Endothelial cell of umbilical vein (primary cell): ENCODE data around the gene ZP1. TPM values are rescaled to one million over a fixed set of nuclear protein-coding genes. Genes with fewer than 3 reads are reported as not detected.

Experiments used
- BruUV-seq: library from RNA; stranded (reverse); fragments of 400-500 nt; replicated peaks from 2 replicates; lab custom pipeline; 2021; lab: Mats Ljungman, UMichigan
- CTCF ChIA-PET: fragments of 300-600, 350-600 bp; sonication (Branson Sonifier 250); formaldehyde crosslinking; loops from one replicate; lab custom pipeline; 2021; ENCODE audit warnings: antibody characterized with exemption, inconsistent platforms; lab: Charles Lee
- POLR2A ChIA-PET: fragments of 300-600, 350-600 bp; sonication (Branson Sonifier 250); formaldehyde crosslinking; loops from one replicate; lab custom pipeline; 2021; ENCODE audit warnings: antibody characterized with exemption, inconsistent platforms; lab: Charles Lee
- DNase-seq: peaks from one replicate; pipeline ENCODE4 v3.0.0-alpha.2; 2011; ENCODE audit warnings: low read depth, low spot score
- FAIRE-seq: peaks from 2 replicates; lab custom pipeline; 2011; peaks lifted over from hg19 to GRCh38; lab: Jason Lieb, UNC
- H2AFZ ChIP-seq: 2 replicates; pipeline ENCODE4 v1.6.0; 2012; ENCODE audit warnings: low read depth, low read length, control low read depth, inconsistent platforms
- H3K27ac ChIP-seq: 2 replicates; pipeline ENCODE4 v1.5.1; 2011; ENCODE audit warnings: low read depth, mild to moderate bottlenecking, control low read depth, low read length, moderate library complexity; ENCODE audit not compliant: insufficient read depth
- H3K27me3 ChIP-seq, 2 experiments: 2 replicates each; pipeline versions ENCODE4 v1.6.0 to v1.6.1; 2011; ENCODE audit warnings: low read length in 2 of 2, mixed read lengths in 1 of 2; ENCODE audit not compliant: control insufficient read depth in 2 of 2, insufficient read depth in 2 of 2
- H3K36me3 ChIP-seq, 2 experiments: 2 replicates in 1 of 2; 3 replicates in 1 of 2; pipeline ENCODE4 v1.5.1; 2011; ENCODE audit warnings: low read length in 2 of 2, mild to moderate bottlenecking in 1 of 2, moderate library complexity in 1 of 2; ENCODE audit not compliant: control insufficient read depth in 2 of 2, insufficient read depth in 2 of 2; ENCODE audit errors: extremely low read depth in 1 of 2
- H3K4me1 ChIP-seq: 3 replicates; pipeline ENCODE4 v1.5.1; 2011; ENCODE audit warnings: mild to moderate bottlenecking, low read length; ENCODE audit not compliant: control insufficient read depth, insufficient read depth; ENCODE audit errors: extremely low read depth
- H3K4me2 ChIP-seq: 2 replicates; pipeline ENCODE4 v1.6.1; 2011; ENCODE audit warnings: low read length, control low read depth, mixed read lengths; ENCODE audit not compliant: insufficient read depth
- H3K4me3 ChIP-seq, 3 experiments: fragments of 200-600 bp in 1 of 3; sonication (generic), shearing (Covaris generic) in 1 of 3; replicated peaks in 1 of 3; 2 replicates each; pipeline ENCODE4 v1.5.1; 2011 to 2016; ENCODE audit warnings: control low read depth in 3 of 3, low read length in 3 of 3, mild to moderate bottlenecking in 2 of 3, inconsistent platforms in 1 of 3, low read depth in 1 of 3, moderate library complexity in 1 of 3; ENCODE audit not compliant: insufficient read depth in 1 of 3
- H3K79me2 ChIP-seq: 2 replicates; pipeline ENCODE4 v1.6.0; 2012; ENCODE audit warnings: low read length, inconsistent platforms; ENCODE audit not compliant: control insufficient read depth, insufficient read depth
- H3K9ac ChIP-seq: replicated peaks from 2 replicates; pipeline ENCODE3; 2011; ENCODE audit warnings: low read length, control low read depth; ENCODE audit not compliant: insufficient read depth; ENCODE audit errors: extremely low read depth
- H3K9me1 ChIP-seq: replicated peaks from 3 replicates; pipeline ENCODE4 v1.6.0; 2011; ENCODE audit warnings: mild to moderate bottlenecking, low read length; ENCODE audit not compliant: control insufficient read depth, insufficient read depth; ENCODE audit errors: extremely low read depth
- H3K9me3 ChIP-seq: replicated peaks from 2 replicates; pipeline ENCODE4 v1.5.1; 2012; ENCODE audit warnings: low read length, inconsistent platforms; ENCODE audit not compliant: control insufficient read depth, insufficient read depth
- H4K20me1 ChIP-seq: replicated peaks from 2 replicates; pipeline ENCODE3; 2011; ENCODE audit warnings: mild to moderate bottlenecking, low read length; ENCODE audit not compliant: control insufficient read depth, insufficient read depth; ENCODE audit errors: extremely low read depth
- CTCF ChIP-seq, 2 donors: IDR thresholded peaks; 1 replicate in 1 of 2; 2 replicates in 1 of 2; pipeline ENCODE4 v1.5.1; 2011; ENCODE audit warnings: low read length in 2 of 2, mild to moderate bottlenecking in 2 of 2, moderate library complexity in 2 of 2, control low read depth in 1 of 2, inconsistent platforms in 1 of 2, low read depth in 1 of 2; ENCODE audit not compliant: insufficient read depth in 1 of 2; ENCODE audit errors: extremely low read depth in 1 of 2
- EZH2 ChIP-seq: IDR thresholded peaks from 2 replicates; pipeline ENCODE4 v1.6.1; 2012; ENCODE audit warnings: borderline replicate concordance, low read depth, mild to moderate bottlenecking, moderate library complexity, low read length, inconsistent platforms; ENCODE audit not compliant: severe bottlenecking
- FOS ChIP-seq: IDR thresholded peaks from 2 replicates; pipeline ENCODE4 v1.6.1; 2011; ENCODE audit warnings: mild to moderate bottlenecking, low read length, moderate library complexity, borderline replicate concordance; ENCODE audit not compliant: insufficient read depth
- GATA2 ChIP-seq: IDR thresholded peaks from 2 replicates; pipeline ENCODE4 v1.7.0; 2011; ENCODE audit warnings: low read depth, mild to moderate bottlenecking, moderate library complexity, mixed read lengths, low read length; ENCODE audit not compliant: insufficient read length, insufficient read depth
- JUN ChIP-seq: IDR thresholded peaks from 2 replicates; pipeline ENCODE4 v1.6.1; 2011; ENCODE audit warnings: borderline replicate concordance, low read depth; ENCODE audit not compliant: insufficient read length, insufficient read depth
- MAX ChIP-seq: IDR thresholded peaks from 2 replicates; pipeline ENCODE4 v1.6.1; 2011; ENCODE audit not compliant: insufficient read depth, insufficient read length
- MYC ChIP-seq: IDR thresholded peaks from one replicate; pipeline ENCODE4 v1.6.1; 2011; ENCODE audit warnings: mild to moderate bottlenecking, low read depth, low read length
- POLR2A ChIP-seq: IDR thresholded peaks from 2 replicates; pipeline ENCODE4 v1.6.1; 2012; ENCODE audit warnings: low read depth, mild to moderate bottlenecking, control low read depth, low read length
- POLR2AphosphoS5 ChIP-seq: IDR thresholded peaks from 2 replicates; pipeline ENCODE4 v1.6.1; 2012; ENCODE audit warnings: low read depth, mild to moderate bottlenecking, control low read depth, low read length, moderate library complexity; ENCODE audit not compliant: insufficient read depth
- dilution Hi-C: fragments of 300-500 bp; cut with MboI; formaldehyde crosslinking; loops from one replicate; pipeline ENCODE4 v1.15.0; 2019; ENCODE audit warnings: low sequenced_read_pairs; ENCODE audit not compliant: extremely low pct_ligation_motif_present
- intact Hi-C: fragments of 100-400 bp; cut with micrococcal nuclease; formaldehyde crosslinking; loops from one replicate; pipeline ENCODE4 v1.10.0; 2022
- polyA plus RNA-seq, 4 experiments: library from polyadenylated mRNA; depleted of rRNA in 3 of 4; stranded (reverse) in 3 of 4; unstranded in 1 of 4; fragments of >200 nt; gene quantifications; 2 replicates each; pipeline versions ENCODE4 v1.2.1 to v1.2.3, GENCODE V29; 2011 to 2012; ENCODE audit warnings: missing spikeins in 1 of 4
- total RNA-seq: library from RNA; stranded (reverse); gene quantifications from 2 replicates; pipeline ENCODE4 v1.2.3, GENCODE V29; 2021

Gene ZP1
- total and polyA plus RNA-seq, 2 donors (not counting 3 experiments of a cell fraction or from before 2014, with no cell fraction given), result not detected

GRCh38 chr11:60862171-60862570 is 5.2 kb upstream of the ZP1 start:
- DNase-seq (no peak), FAIRE-seq (no peak)
- no peaks in the 10 kb centered on the region for H3K79me2 ChIP-seq
- no TSS peak for BruUV-seq
- H3K9me3 ChIP-seq, result no peaks in the 10 kb centered on the region
- H4K20me1 ChIP-seq, result no peaks in the 10 kb centered on the region
- no peak overlapping the region for H3K9ac ChIP-seq
- ChIA-PET CTCF (no interaction called here), POLR2A (interaction anchor here (0.7 kb wide), 1 partner anchor 9 kb away, joined by 3 read pairs; no protein-coding TSS in a partner anchor)
- H3K27me3 ChIP-seq, result no peaks in the 10 kb centered on the region
- H3K27ac ChIP-seq, result no peak overlapping the region
- intact Hi-C loops, result no loop called here
- H3K9me1 ChIP-seq, result no peaks in the 10 kb centered on the region
- H3K4me2 ChIP-seq, result no peak overlapping the region
- no peak overlapping the region for H3K4me3 ChIP-seq
- dilution Hi-C loops, result no loop called here
- H2AFZ ChIP-seq, result no peak overlapping the region
- TF ChIP-seq POLR2A, result no peak
- no peak for TF ChIP-seq POLR2AphosphoS5
- no peak for TF ChIP-seq EZH2
- no peak for TF ChIP-seq GATA2
- no peak for TF ChIP-seq MAX
- TF ChIP-seq MYC, result no peak
- no peaks in the 10 kb centered on the region for H3K4me1 ChIP-seq
- no peaks in the 10 kb centered on the region for H3K36me3 ChIP-seq

- H3K27me3 ChIP-seq, result no peaks in the 10 kb centered on the region
- TF ChIP-seq POLR2AphosphoS5 (no peak), FOS (no peak), JUN (no peak), MYC (no peak), EZH2 (no peak), POLR2A (no peak), MAX (no peak), CTCF (IDR thresholded peaks at IDR 0.05; ENCODE audit: extremely low read depth in 1 of 2, insufficient read depth in 1 of 2, low read depth in 1 of 2, low read length in 2 of 2) (no peak), GATA2 (no peak)
- no peak for FAIRE-seq
- no peaks in the 10 kb centered on the region for H3K4me1 ChIP-seq
- H4K20me1 ChIP-seq, result no peaks in the 10 kb centered on the region
- H3K27ac ChIP-seq, result no peak overlapping the region
- H3K4me2 ChIP-seq, result no peak overlapping the region
- H3K36me3 ChIP-seq, result no peaks in the 10 kb centered on the region
- no peaks in the 10 kb centered on the region for H3K9me1 ChIP-seq
- no peak overlapping the region for H2AFZ ChIP-seq
- intact Hi-C loops, result no loop called here
- CTCF ChIA-PET, result interaction anchor here (0.8 to 1.5 kb wide), 3 partner anchors 20 to 36 kb away, joined by 3 to 5 read pairs (median 3); no protein-coding TSS in a partner anchor
- H3K4me3 ChIP-seq, result no peak overlapping the region
- H3K79me2 ChIP-seq, result no peaks in the 10 kb centered on the region
- POLR2A ChIA-PET, result no interaction called here
- dilution Hi-C loops, result no loop called here
- no peak for DNase-seq
- H3K9me3 ChIP-seq, result no peaks in the 10 kb centered on the region
- no TSS peak for BruUV-seq
- no peak overlapping the region for H3K9ac ChIP-seq
Measured at GRCh38 chr11:60863550-60864521, 3.5 kb upstream of the ZP1 start.
